Measurements from ENCODE around the gene HAX1.
A peak's percentile ranks its signal among the peaks of the same experiment; 100 is the strongest.

GRCh38 chr1:154272217-154272998 is at the start of gene HAX1:
- TF ChIP-seq, protein P1, sequence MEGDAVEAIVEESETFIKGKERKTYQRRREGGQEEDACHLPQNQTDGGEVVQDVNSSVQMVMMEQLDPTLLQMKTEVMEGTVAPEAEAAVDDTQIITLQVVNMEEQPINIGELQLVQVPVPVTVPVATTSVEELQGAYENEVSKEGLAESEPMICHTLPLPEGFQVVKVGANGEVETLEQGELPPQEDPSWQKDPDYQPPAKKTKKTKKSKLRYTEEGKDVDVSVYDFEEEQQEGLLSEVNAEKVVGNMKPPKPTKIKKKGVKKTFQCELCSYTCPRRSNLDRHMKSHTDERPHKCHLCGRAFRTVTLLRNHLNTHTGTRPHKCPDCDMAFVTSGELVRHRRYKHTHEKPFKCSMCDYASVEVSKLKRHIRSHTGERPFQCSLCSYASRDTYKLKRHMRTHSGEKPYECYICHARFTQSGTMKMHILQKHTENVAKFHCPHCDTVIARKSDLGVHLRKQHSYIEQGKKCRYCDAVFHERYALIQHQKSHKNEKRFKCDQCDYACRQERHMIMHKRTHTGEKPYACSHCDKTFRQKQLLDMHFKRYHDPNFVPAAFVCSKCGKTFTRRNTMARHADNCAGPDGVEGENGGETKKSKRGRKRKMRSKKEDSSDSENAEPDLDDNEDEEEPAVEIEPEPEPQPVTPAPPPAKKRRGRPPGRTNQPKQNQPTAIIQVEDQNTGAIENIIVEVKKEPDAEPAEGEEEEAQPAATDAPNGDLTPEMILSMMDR (IDR thresholded peaks at IDR 0.05) = peak; percentile 75 to 90 (median 84)
- TF ChIP-seq POLR2AphosphoS5 (IDR thresholded peaks at IDR 0.05) = peak; percentile 96
